GM12878 (cell line): ENCODE results near the gene LINC00632. TPM values are rescaled to one million over a fixed set of nuclear protein-coding genes. Genes with fewer than 3 reads are reported as not detected.

ENCODE experiments used
- ATAC-seq: fragments of 200-7000 bp; cut with Tn5 transposase; 3 replicates; pipeline ENCODE4 v1.9.1; 2020; ENCODE audit warnings: mild to moderate bottlenecking, moderate library complexity
- BruUV-seq: library from RNA; stranded (reverse); fragments of 400-500 nt; replicated peaks from 2 replicates; lab custom pipeline; 2021; lab: Mats Ljungman, UMichigan
- CTCF ChIA-PET: fragments of 300-600 bp; sonication (Branson Sonifier 250); formaldehyde crosslinking; extraction: SDS; loops from one replicate; lab custom pipeline; 2021; ENCODE audit warnings: inconsistent platforms; lab: Yijun Ruan, JAX
- POLR2A ChIA-PET: fragments of 350-600 bp; formaldehyde crosslinking; extraction: SDS; loops from one replicate; lab custom pipeline; 2021; ENCODE audit warnings: inconsistent platforms; lab: Charles Lee
- RAD21 ChIA-PET: fragments of 300-600 bp; sonication (Branson Sonifier 250); formaldehyde crosslinking; loops from one replicate; lab custom pipeline; 2023; ENCODE audit warnings: antibody characterized with exemption; ENCODE audit not compliant: unreplicated experiment; lab: Charles Lee
- SMC1A ChIA-PET: fragments of 300-600 bp; sonication (Branson Sonifier 250); formaldehyde crosslinking; loops from one replicate; lab custom pipeline; 2023; ENCODE audit not compliant: unreplicated experiment, uncharacterized antibody; lab: Charles Lee
- DNase-seq: peaks from one replicate; pipeline ENCODE4 v3.0.0-alpha.2; 2011; ENCODE audit warnings: low read depth, low spot score
- FAIRE-seq: peaks from 3 replicates; lab custom pipeline; 2011; peaks lifted over from hg19 to GRCh38; lab: Jason Lieb, UNC
- H2AFZ ChIP-seq: 2 replicates; pipeline ENCODE4 v1.6.0; 2011; ENCODE audit warnings: low read depth, low read length, control low read depth; ENCODE audit not compliant: control insufficient read depth
- H3K27ac ChIP-seq: 2 replicates; pipeline ENCODE4 v1.5.1; 2011; ENCODE audit warnings: control low read depth; ENCODE audit not compliant: control insufficient read depth, insufficient read depth
- H3K27me3 ChIP-seq, 2 experiments: replicated peaks in 1 of 2; 2 replicates each; pipeline versions ENCODE4 v1.6.0 to v1.6.1; 2011; ENCODE audit warnings: low read length in 1 of 2; ENCODE audit not compliant: control insufficient read depth in 2 of 2, insufficient read depth in 2 of 2
- H3K36me3 ChIP-seq, 2 experiments: 2 replicates each; pipeline ENCODE4 v1.5.1; 2011; ENCODE audit warnings: low read length in 1 of 2; ENCODE audit not compliant: control insufficient read depth in 2 of 2, insufficient read depth in 2 of 2
- H3K4me1 ChIP-seq: 2 replicates; pipeline ENCODE4 v1.6.1; 2011; ENCODE audit warnings: mild to moderate bottlenecking, low read length, moderate library complexity, mixed read lengths; ENCODE audit not compliant: control insufficient read depth, insufficient read depth
- H3K4me2 ChIP-seq: 2 replicates; pipeline ENCODE4 v1.6.0; 2011; ENCODE audit warnings: control low read depth; ENCODE audit not compliant: control insufficient read depth, insufficient read depth
- H3K4me3 ChIP-seq: fragments of 200-600 bp; sonication (generic); 2 replicates; pipeline ENCODE4 v1.5.1; 2016
- H3K79me2 ChIP-seq: 2 replicates; pipeline ENCODE4 v1.6.0; 2011; ENCODE audit warnings: low read length; ENCODE audit not compliant: control insufficient read depth, insufficient read depth
- H3K9ac ChIP-seq: 2 replicates; pipeline ENCODE4 v1.8.0; 2011; ENCODE audit warnings: low read length, control low read depth, mixed read lengths; ENCODE audit not compliant: control insufficient read depth, insufficient read depth
- H3K9me3 ChIP-seq: replicated peaks from 3 replicates; pipeline ENCODE4 v1.5.1; 2011; ENCODE audit warnings: mild to moderate bottlenecking, low read length; ENCODE audit not compliant: control insufficient read depth, insufficient read depth
- H4K20me1 ChIP-seq: 2 replicates; pipeline ENCODE4 v1.6.0; 2011; ENCODE audit not compliant: control insufficient read depth, insufficient read depth
- EGR1 ChIP-seq, 2 experiments: IDR thresholded peaks; 1 replicate in 1 of 2; 2 replicates in 1 of 2; pipeline ENCODE4 v1.6.1; 2011 to 2012; ENCODE audit warnings: low read depth in 2 of 2, low read length in 2 of 2, borderline replicate concordance in 1 of 2, mild to moderate bottlenecking in 1 of 2, moderate library complexity in 1 of 2
- IKZF1 ChIP-seq: fragments of 450-650 bp; conservative IDR thresholded peaks from 2 replicates; pipeline ENCODE4 v1.6.1; 2017; ENCODE audit warnings: antibody characterized with exemption, mild to moderate bottlenecking
- RAD21 ChIP-seq: IDR thresholded peaks from 2 replicates; pipeline ENCODE4 v1.6.1; 2011; ENCODE audit warnings: mild to moderate bottlenecking, low read depth, low read length, moderate library complexity; ENCODE audit not compliant: insufficient read depth
- RUNX3 ChIP-seq: IDR thresholded peaks from 2 replicates; pipeline ENCODE4 v1.6.1; 2012; ENCODE audit warnings: low read length, inconsistent platforms
- ZNF687 ChIP-seq: fragments of 450-650 bp; IDR thresholded peaks from 2 replicates; pipeline ENCODE4 v1.6.1; 2017; ENCODE audit warnings: mild to moderate bottlenecking, moderate library complexity
- WGBS: methylation state at CpG from one replicate; pipeline ENCODE4 v1.1.6; 2016; ENCODE audit warnings: low lambda C conversion rate; ENCODE audit not compliant: insufficient replicate concordance, insufficient coverage; ENCODE audit errors: missing lambda C conversion rate; 5-methylcytosine and 5-hydroxymethylcytosine counted together
- in situ Hi-C: fragments of 300-500 bp; cut with MboI; formaldehyde crosslinking; loops from 9 replicates; pipeline ENCODE4 v1.14.3; 2018; ENCODE audit warnings: mixed read lengths
- intact Hi-C: fragments of 100-400 bp; cut with micrococcal nuclease; formaldehyde crosslinking; loops from one replicate; pipeline ENCODE4 v1.14.2; 2022; ENCODE audit not compliant: unreplicated experiment
- polyA plus RNA-seq, 11 experiments: library from polyadenylated mRNA; depleted of rRNA in 4 of 11; unstranded in 6 of 11; stranded (reverse) in 5 of 11; fragments of >200 nt; fragmentation: Nextera tagmentation in 4 of 11; fragmentation: Illumina TruSeq in 1 of 11; extraction: Ambion mirVana in 4 of 11; extraction: Trizol in 1 of 11; gene quantifications; 1 replicate in 1 of 11; 2 replicates in 10 of 11; pipeline versions ENCODE4 v1.2.1 to v1.2.3, GENCODE V29; 2011 to 2016; ENCODE audit warnings: inconsistent platforms in 2 of 11, missing spikeins in 2 of 11, low read depth in 1 of 11
- total RNA-seq, 4 experiments: library from RNA; depleted of rRNA in 3 of 4; stranded (reverse); fragments of >200 nt in 3 of 4; fragmentation: Illumina TruSeq in 1 of 4; extraction: Trizol in 1 of 4; gene quantifications; 2 replicates each; pipeline versions ENCODE4 v1.2.1 to v1.2.3, GENCODE V29; 2013 to 2021

Gene LINC00632
- total and polyA plus RNA-seq, 10 of the 15 experiments (the other 5 are each of a cell fraction or from before 2014, with no cell fraction given) = 0.26 to 0.50 TPM; not detected in 8

GRCh38 chrX:140661643-140662042, 47.9 kb upstream of the LINC00632 start:
- no peak overlapping the region for H3K27ac ChIP-seq
- SMC1A ChIA-PET = no interaction called here
- H3K79me2 ChIP-seq = no peaks in the 10 kb centered on the region
- POLR2A ChIA-PET = no interaction called here
- no peaks in the 10 kb centered on the region for H4K20me1 ChIP-seq
- H3K9ac ChIP-seq = no peak overlapping the region
- BruUV-seq = no TSS peak
- H3K27me3 ChIP-seq = no peaks in the 10 kb centered on the region
- no peak for DNase-seq
- intact Hi-C loops = loop anchor here (5.0 kb wide), 1 partner anchor 89 kb away; no protein-coding TSS in a partner anchor
- no peaks in the 10 kb centered on the region for H3K36me3 ChIP-seq
- 35% methylated on average over 4 of the region's 4 CpGs for WGBS
- RAD21 ChIA-PET = no interaction called here
- CTCF ChIA-PET = no interaction called here
- H3K4me2 ChIP-seq = no peak overlapping the region
- FAIRE-seq = no peak
- no peak for ATAC-seq
- TF ChIP-seq ZNF687 = no peak
- TF ChIP-seq EGR1 (IDR thresholded peaks at IDR 0.05; ENCODE audit: borderline replicate concordance in 1 of 2, low read depth in 2 of 2, low read length in 2 of 2) = no peak
- TF ChIP-seq RAD21 = 0 out of 2 replicates have a peak, but pooled peaks have one; percentile 7
- TF ChIP-seq RUNX3 = no peak
- TF ChIP-seq IKZF1 = no peak
- TF ChIP-seq, all 136 proteins: peak for 1
- Histone ChIP-seq H3K4me1 (no peaks in the 10 kb centered on the region), H3K9me3 (no peaks in the 10 kb centered on the region), H3K4me3 (no peak overlapping the region), H2AFZ (no peak overlapping the region)
- in situ Hi-C loops = loop anchor here (25.0 kb wide), 1 partner anchor 599 kb away; no protein-coding TSS in a partner anchor
